Upper lobe of left lung (tissue), 4 donors: ENCODE data around the gene ARAP3.

ENCODE experiments used
- CTCF ChIP-seq, 6 experiments: fragments of 450-650 bp in 4 of 6; fragments of 200-600 bp in 2 of 6; sonication (generic) in 2 of 6; IDR thresholded peaks; one replicate each; pipeline ENCODE4 v1.5.1; 2016 to 2019; ENCODE audit warnings: antibody characterized with exemption in 6 of 6
- POLR2A ChIP-seq, 4 donors: fragments of 450-650 bp; IDR thresholded peaks; one replicate each; pipeline ENCODE4 v1.5.1; 2016 to 2017; ENCODE audit warnings: antibody characterized with exemption in 4 of 4, mild to moderate bottlenecking in 2 of 4

GRCh38 chr5:141633871-141634561, 48.0 kb downstream of the ARAP3 start:
- TF ChIP-seq CTCF (IDR thresholded peaks at IDR 0.05): no peak
- no peak for TF ChIP-seq POLR2A (IDR thresholded peaks at IDR 0.05)
